GM19240 (cell line): Measurements from ENCODE around the gene STN1.

Experiments
- DNase-seq: peaks from one replicate; pipeline ENCODE4 v3.0.0; 2011; ENCODE audit warnings: low spot score; ENCODE audit not compliant: insufficient read length

STN1 gene

DNA sequence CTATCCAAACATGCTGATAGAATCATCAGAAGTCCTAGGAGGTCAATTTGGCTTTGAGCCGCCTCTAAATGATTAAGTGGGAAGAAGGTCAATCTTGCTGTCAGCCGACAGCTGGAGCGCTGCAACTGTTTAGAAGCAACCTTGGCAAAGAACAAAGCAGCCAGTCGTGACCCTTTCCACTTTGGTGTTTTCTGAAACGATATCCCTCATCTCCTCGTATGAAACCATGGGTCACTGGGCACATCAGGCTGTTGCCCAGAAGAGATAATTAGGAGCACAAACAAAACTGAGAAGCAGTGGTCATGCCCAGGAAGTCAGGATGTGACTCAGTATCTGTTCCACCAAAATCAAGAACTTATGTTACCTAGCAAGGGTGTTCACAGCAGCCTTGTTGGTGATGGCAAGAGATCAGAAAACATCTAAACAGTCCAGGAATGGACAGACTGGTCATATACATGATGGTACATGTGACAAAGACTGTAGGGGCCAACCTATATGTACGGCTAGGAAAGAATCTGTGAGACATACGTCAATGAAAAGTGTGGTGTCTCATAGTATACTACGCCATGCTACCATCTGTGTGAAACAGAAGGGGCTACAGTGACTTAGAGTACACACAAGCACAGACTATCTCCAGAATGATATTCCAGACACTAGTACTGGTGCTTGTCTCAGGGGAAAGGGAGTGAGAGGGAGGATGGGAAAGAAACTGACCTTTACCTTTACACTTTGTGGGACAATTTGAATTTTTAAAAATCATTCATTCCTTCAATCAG, 22.4 kb downstream of the STN1 start:
- no peak for DNase-seq

DNA sequence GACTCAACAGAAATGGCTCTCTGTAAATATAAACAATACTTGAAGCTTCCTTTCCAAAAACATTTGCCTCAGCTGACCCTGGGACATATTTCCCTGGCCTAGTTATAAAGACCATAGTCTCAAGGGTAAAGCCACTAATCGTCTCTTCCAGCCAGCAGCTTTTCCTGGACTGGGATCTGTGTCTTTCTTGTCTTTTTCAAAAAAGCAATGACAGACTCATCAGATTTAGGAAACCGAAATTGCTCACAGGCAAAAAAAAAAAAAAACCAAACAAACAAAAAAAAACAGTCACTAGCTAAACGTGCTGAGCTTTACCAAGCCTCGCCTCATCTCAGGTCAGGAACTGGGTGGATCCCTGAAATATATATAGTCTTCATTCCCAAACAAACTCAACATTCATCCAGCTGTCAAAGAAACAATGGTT, 23.5 kb downstream of the STN1 start:
- no peak for DNase-seq

- DNase-seq: no peak
Measured at GRCh38 chr10:103893817-103894216, 24.2 kb downstream of the STN1 start.

- no peak for DNase-seq
Measured at GRCh38 chr10:103892181-103892580, 25.8 kb downstream of the STN1 start.

GRCh38 chr10:103890688-103891087, 27.3 kb downstream of the STN1 start:
- DNase-seq: no peak

- DNase-seq: no peak
Measured at GRCh38 chr10:103890194-103890658, 27.8 kb downstream of the STN1 start.

GRCh38 chr10:103889121-103889720, 28.8 kb downstream of the STN1 start:
- DNase-seq: no peak

DNA sequence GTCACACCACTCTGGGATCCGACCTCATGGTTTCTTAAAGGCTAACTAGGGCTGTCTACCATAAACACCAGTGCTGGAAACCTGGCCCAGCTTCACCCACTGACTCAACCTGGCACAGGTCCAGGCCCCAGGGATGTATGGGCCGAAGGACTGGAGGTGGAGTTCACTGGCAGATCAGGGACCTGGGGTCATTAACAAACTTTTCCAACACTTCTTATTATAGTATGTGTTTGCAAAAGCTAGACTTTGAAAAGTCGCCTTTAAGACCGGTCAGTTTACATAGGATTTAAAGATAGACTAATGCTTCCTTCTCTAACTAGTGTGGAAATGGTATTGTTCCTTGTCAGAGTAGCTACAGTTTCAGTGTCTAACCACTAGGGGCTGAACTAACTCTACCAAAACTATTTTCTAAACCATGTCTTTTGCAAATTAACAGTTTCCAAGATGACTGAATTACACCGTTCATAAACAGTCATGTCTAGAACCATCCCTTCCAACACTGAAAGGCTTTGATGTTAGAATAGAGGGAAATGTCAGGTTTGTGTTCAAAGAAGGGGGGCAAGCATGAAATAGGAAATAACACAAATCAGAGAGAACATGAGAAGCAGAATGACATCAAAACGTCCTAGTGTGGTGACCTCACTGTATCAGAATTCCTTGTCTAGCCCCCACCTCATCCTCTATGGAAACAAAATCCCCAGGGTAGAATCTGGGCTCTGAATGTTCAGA, 29.7 kb downstream of the STN1 start:
- DNase-seq: peak; percentile 42

DNA sequence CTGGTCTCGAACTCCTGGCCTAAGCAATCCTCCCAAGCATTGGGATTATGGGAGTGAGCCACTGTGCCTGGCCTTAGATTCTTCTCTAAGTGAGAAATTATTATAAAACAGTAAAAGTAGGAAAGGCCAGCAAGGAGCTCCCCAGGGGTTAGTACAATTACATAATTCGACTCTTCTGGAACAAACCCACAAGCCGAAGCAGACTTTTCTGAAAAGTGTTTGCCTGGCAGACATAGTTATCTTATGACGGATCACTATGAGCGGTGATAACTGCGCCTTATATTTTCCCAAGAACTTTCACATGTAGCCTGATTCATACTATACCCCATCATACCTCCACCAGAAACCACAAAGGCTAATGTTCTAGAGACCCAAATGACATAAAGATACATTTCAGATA, 32.4 kb downstream of the STN1 start:
- DNase-seq: no peak

DNA sequence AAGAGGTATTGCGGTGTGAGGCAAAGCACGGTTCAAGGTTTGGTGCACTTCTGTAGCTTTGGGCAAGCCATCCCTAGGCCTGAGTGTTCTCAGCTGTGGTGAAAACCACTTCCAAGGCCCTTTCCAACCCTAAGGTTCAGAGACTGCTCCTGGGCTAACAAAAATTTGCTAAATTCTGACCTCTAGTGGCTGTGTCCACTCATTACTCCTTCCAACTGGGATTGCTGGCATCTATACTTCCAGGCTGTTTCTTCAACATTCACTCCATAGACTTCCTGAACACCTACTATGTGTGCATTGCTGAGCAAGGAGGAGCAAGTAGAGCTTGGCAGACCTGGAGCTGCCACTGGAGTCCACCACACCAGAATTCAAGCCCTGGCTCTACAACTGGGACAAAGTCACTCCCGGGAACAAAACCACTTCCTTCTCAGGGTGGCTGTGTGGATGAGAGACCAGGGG, 33.3 kb downstream of the STN1 start:
- DNase-seq: peak; percentile 44

DNA sequence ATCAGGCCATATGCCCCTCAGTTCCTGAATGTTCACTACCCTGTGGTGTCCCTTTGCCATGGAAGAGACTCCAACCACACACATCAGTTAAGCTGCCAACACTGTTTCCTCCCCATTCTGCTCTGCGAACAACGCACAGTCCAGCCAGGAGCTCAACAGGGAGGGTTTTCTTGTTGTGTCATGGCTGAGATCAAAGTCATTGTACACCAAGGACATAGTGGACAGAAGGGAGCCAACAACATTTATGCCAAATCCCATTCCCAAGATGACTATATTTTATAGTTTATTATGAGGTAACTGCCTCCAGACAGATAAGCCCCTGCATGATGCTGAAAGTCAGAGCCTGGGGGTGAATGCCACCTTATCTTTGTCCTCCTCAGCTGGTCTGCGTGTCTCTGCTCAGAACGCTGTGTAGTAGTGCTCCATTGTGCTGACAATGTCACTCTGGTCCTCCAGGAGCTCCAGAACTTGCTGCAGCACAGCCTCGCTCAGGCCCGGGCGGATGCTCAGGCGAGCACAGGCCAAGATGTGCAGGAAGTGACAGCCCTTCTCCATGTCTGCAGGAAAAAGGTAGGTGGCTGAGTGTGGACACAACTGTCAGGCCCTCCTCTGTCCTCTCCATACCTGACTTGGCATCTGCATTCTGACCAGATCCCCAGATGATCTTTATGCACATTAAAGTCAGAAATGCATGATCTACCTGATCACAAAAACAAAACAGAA, 35.5 kb downstream of the STN1 start:
- DNase-seq: no peak

- no peak for DNase-seq
Measured at GRCh38 chr10:103881416-103882284, 36.3 kb downstream of the STN1 start.

- no peak for DNase-seq
Measured at GRCh38 chr10:103879831-103880230, 38.2 kb downstream of the STN1 start.

- DNase-seq: no peak
Measured at GRCh38 chr10:103879409-103879808, 38.6 kb downstream of the STN1 start.

- no peak for DNase-seq
Measured at GRCh38 chr10:103877861-103878260, 40.1 kb downstream of the STN1 start.

- no peak for DNase-seq
Measured at GRCh38 chr10:103876155-103876554, 41.8 kb downstream of the STN1 start.

GRCh38 chr10:103874730-103875129, 43.3 kb downstream of the STN1 start:
- DNase-seq: no peak

GRCh38 chr10:103872137-103872931, 45.6 kb downstream of the STN1 start:
- DNase-seq: no peak

DNA sequence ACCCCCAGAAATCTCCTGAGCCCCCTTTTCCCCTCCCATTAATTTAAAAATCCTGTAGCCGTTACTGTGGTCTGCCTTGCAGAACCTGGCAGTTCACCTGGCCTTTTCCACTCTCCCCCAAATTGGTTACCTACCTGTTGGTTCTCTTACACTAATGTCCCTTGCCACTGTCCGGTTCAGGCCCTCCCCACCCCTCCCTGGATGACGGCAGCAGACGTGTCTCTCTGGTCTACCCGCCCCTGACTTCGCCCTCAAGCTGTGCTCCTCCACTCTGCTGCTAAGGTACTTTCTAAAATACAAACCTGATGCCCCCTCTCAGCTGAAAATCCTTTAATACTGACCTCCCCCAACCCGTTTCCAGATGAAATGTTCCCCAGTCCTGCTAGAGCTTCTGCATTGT, 47.0 kb downstream of the STN1 start:
- no peak for DNase-seq

DNA sequence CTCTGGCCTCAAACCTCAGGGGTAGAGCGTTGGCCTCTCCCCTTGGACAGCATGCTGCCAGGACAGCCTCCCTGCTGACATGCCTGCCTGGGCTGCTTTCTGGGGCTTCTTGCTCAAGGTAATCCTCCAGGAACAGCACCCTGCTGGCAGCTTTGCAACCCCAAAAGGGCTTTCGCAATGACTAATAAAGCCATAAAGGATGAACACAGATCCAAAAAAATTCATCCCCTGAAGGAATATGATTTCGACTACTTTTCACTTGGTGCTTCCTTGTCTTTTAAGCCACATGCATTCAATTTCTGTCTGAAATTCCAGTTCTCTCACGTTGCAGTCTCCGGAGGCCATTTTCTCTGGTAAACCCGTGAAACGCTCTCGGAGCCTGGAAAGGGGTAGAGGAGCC, 47.5 kb downstream of the STN1 start:
- DNase-seq: no peak
